Measurements from ENCODE around the gene NACAD.
A peak's percentile ranks its signal among the peaks of the same experiment; 100 is the strongest.

The NACAD gene

DNA sequence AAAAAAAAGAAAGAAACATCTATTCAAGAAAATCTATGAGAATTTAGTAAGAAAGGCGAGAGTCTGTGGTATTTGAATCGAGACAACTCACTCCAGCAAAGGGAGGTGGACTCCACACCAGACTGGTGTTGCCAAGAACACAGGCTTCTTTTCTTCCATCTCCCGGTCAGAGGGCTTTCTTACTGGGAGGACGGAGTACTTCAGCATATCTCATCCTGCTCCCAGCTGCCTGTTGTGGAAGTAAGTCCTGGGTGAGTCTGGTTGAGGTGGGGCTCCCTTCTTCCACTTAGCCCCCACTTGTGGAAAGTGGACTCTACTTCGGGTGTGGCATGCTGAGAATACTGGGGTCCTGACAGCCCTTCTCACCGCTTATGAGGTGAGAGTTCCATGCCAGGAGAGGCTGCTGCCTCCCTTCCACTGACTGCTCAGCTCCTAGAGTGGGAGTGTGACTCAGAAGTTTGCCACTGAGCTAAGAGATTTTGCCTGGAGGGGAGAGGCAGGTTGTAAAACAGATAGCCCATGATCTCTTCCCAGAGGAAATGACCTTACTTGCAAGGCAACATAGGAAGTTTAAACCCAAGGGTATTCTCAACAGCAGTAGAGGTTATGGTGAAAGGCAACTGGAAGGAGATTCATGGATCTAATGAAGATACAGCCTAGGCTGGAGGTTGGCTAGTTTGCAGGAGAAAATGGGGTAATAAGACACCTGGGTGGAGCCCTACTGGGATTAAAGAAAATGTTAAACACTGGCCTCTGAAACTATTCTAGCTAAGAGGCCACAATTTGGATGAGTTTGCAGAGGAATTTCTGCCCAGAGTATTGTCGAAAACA, 3.5 kb upstream of the NACAD start:
- DNase-seq (ENCODE audit: low spot score) = no peak

- DNase-seq (ENCODE audit: low spot score) = peak; percentile 99
Measured at GRCh38 chr7:45089341-45089891, 647 bp upstream of the NACAD start.

GRCh38 chr7:45088146-45088701, 545 bp downstream of the NACAD start:
- DNase-seq (ENCODE audit: low spot score) = no peak

- no peak for DNase-seq (ENCODE audit: low spot score)
Measured at GRCh38 chr7:45087301-45088145, 1.2 kb downstream of the NACAD start.

DNA sequence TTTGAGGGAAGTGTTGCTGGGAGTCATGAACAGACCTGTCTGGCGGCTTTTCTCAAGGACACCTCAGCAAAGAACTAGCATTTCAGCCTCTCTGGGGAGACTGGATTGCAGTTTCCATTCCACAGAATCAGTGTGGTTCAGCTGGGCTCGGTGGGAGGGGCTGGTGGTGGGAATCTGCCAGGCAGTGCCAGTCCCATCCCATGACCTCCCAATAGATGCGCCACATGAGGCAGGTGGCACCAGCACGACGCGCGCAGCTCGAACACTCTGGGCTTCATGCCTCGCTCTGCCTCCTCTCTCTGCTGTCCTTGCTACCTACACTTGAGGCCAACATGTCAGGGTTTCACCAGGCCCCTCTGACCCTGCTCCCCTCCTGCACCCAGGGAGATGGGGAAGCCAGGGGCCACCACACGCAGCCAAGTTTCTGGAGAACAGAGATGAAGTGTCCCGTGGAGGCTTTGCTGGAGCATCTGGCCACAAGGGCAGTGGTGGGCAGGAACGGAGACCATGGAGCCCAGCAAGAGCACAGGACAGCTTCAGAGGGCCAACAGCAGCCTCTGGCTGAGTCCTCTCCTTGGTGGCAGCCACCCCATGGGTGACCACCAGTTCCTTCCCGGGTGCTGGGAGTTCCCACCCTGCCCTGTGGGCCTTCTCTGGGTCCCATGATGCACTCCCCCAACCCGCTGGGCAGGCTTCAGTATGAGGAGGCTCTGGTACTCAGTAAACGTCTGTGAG, 2.3 kb downstream of the NACAD start:
- DNase-seq (ENCODE audit: low spot score) = peak; percentile 88

DNA sequence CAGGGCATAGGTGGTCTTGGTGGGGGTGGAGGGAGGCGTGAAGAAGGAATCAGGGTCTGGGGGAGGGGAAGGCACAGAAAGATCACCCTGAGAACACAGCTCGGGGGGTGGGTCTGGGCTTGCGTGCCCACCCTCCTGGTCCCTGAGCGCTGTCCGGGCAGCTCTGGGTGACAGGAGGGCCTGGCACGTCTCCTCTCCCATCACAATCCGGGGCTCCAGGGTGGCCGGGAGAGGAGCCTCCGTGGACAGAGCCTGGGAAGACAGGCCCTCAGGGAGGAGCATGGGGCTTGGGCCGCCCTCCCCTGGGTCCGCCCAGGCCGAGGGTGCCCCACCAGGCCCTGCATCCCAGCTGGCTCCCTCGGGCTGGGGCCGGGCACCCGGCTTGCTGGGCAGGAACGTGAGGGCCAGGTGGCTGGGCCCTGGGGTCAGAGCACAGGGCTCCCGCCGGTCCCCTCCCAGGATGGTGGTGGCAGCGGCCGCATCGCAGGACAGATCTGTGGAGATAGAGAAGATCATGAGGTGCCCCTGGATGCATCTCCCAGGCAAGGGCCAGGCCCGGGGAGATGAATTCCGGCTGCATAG, 3.1 kb downstream of the NACAD start:
- no peak for DNase-seq (ENCODE audit: low spot score)

GRCh38 chr7:45084901-45085618, 3.7 kb downstream of the NACAD start:
- DNase-seq (ENCODE audit: low spot score) = no peak

DNA sequence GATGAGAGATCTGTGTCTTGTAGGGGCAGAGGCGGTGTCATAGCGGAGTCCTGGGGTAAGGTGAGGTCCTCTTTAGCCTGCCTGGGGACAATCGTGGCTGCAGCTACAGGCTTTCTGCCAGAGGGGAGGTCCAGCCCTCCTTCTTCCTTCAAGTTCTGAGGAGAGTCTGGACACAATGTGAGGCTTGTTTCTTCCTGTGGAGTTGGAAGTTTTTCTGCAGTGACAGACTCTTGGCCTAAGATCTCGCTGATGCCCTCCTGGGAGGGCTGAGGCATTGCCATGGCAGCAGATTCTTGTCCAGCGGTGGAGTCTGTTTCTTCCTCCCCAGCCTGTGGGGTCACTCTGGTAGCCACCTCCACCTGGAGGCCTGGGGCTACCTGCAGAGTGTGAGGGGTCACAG, 4.4 kb downstream of the NACAD start:
- DNase-seq (ENCODE audit: low spot score) = no peak

- DNase-seq (ENCODE audit: low spot score) = no peak
Measured at GRCh38 chr7:45082831-45083331, 5.9 kb downstream of the NACAD start.

GRCh38 chr7:45082031-45082830, 6.5 kb downstream of the NACAD start:
- peak; percentile 90 for DNase-seq (ENCODE audit: low spot score)

GRCh38 chr7:45081670-45081974, 7.1 kb downstream of the NACAD start:
- no peak for DNase-seq (ENCODE audit: low spot score)

GRCh38 chr7:45080958-45081669, 7.7 kb downstream of the NACAD start:
- DNase-seq (ENCODE audit: low spot score) = no peak

DNA sequence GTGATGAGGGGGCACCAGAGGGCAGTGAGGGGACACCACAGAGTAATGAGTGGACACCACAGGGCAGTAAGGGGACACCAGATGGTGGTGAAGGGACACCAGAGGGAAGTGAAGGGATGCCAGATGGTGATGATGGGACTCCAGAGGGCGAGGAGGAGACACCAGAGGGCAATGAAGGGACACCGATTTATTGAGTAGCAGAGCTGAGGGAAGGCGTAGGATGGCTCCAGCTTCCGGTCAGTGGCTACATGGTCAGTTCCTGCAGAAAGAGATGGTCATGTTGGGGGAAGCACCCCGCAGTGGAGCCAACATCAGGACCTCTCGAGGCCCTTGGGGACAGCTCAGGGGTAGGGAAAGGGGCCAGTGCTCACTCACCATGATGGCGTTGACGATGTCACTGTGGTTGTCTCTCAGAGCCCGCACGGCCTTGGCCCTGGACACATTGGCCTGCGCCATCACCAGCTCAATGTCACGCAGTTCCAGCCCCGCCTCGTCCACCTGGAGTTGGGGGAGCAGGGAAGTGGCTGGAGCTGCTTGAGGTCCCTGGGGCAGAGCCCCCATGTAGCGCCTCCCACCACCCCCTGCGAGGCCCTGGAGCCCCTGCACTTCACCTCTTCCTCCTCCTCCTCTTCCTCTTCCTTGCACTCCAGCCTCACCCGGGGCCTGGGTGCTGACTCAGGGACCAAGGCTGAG, 8.4 kb downstream of the NACAD start:
- DNase-seq (ENCODE audit: low spot score) = no peak

GRCh38 chr7:45078125-45078681, 10.6 kb downstream of the NACAD start:
- DNase-seq (ENCODE audit: low spot score) = no peak

DNA sequence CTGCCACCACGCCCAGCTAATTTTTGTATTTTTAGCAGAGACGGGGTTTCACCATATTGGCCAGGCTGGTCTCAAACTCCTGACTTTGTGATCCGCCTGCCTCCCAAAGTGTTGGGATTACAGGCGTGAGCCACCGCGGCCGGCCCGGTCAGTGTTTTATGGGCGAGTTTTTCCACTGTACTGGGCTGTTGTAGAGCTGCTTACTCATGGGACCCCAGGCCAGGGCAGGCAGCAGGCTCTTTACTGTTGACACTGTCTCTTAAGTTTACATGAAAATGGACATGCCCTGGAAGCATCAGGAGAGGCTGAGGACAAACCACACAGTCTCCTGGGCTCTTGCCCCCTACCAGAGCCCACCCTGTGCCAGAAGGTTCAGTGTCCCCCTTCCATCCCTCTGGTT, 11.2 kb downstream of the NACAD start:
- DNase-seq (ENCODE audit: low spot score) = no peak

DNA sequence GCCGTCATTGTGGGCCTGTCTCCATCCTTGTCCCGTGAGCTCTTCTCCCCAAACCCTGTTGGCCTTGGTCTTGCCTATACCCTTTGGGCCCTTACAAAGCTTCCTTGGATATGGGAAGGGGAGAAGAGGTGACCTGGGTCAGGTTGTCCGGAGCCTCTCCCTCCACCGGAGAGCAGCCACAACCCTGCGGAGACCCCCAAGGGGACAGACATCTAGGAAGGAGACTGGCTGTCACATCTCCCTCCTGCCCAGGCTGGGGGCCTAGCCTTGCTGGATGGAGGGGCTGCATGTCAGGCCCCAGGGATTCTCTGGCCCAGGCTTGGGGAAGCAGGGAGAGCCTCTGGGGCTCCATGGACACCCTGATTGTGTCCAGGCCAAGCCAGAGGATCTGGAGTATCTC, 11.8 kb downstream of the NACAD start:
- no peak for DNase-seq (ENCODE audit: low spot score)

DNA sequence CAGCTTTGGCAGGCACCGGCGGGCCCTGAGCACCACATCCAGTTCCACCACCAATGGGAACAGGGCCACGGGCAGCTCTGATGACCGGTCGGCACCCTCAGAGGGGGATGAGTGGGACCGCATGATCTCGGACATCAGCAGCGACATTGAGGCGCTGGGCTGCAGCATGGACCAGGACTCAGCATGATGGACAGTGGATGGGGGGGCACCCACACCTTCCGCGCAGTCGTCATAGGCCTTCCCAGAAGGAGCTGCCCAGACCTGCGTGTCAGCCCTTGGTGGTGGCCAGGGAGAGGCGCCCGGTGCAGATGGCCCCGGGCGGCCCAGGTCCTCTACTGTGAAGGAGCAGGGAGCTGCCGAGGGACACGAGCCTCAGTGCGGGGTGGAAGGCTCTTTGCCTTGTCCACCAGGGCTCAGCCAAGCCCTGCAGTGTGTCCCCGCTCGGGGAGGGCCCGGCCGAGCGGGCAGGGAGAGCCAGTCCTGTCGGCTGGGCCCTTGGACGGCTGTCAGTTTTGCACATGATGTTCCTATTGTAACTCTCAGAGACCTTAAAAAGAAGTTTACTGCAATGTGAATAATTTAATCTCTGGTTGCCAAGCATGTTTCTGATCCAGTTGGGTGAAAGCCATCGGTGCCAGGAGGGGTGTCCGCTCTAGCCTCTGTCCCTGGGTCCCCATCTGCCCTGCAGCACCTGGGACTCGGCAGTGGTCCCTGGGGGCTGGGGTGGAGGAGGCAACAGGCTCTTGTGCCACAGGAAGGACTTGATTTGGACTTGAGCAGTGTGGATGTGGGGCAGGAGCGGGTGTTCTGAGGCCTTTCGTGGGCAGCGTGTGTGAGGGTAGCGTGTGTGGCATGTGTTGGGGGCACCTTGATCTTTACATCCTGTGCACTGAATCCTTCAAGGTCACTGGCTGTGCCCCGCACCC, 12.6 kb downstream of the NACAD start:
- no peak for DNase-seq (ENCODE audit: low spot score)

DNA sequence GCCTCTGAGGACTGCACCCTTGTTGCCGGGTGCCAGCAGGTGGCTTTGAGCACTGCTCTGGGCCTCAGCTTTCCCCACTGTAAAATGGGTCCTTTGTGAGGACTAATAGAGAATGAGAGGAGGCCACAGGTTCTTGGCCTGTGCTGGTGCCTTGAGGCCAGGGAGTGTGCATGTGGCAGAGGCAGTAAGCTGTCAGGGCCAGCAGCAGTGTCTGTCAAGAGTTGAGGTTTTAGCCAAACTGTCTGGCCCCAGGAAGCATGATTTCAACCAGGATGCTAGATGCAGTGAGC, 13.5 kb downstream of the NACAD start:
- DNase-seq (ENCODE audit: low spot score) = no peak
